MM.1S (cell line): ENCODE data around the gene E2F3.

Experiments
- DNase-seq: peaks from one replicate; pipeline ENCODE4 v3.0.0-alpha.2; 2015
- H2AFZ ChIP-seq: fragments of 300-600 bp; sonication (generic); 2 replicates; pipeline ENCODE4 v1.6.0; 2016; ENCODE audit warnings: antibody characterized with exemption, low read length
- H3F3A ChIP-seq: fragments of 300-600 bp; sonication (generic); 2 replicates; pipeline ENCODE4 v1.6.1; 2016; ENCODE audit warnings: mild to moderate bottlenecking, antibody characterized with exemption, low read length, moderate library complexity, mixed read lengths; ENCODE audit not compliant: insufficient read depth
- H3K27ac ChIP-seq: fragments of 300-600 bp; sonication (generic); 2 replicates; pipeline ENCODE4 v1.5.1; 2016; ENCODE audit warnings: mild to moderate bottlenecking, low read length
- H3K27me3 ChIP-seq: fragments of 300-600 bp; sonication (generic); replicated peaks from 2 replicates; pipeline ENCODE4 v1.6.0; 2016; ENCODE audit warnings: low read length; ENCODE audit not compliant: insufficient read depth
- H3K36me3 ChIP-seq: fragments of 300-600 bp; sonication (generic); replicated peaks from 2 replicates; pipeline ENCODE4 v1.6.1; 2016; ENCODE audit warnings: mild to moderate bottlenecking, low read length, mixed read lengths; ENCODE audit not compliant: insufficient read depth
- H3K4me1 ChIP-seq: fragments of 300-600 bp; sonication (generic); 2 replicates; pipeline ENCODE4 v1.6.1; 2016; ENCODE audit warnings: low read length, mixed read lengths
- H3K4me2 ChIP-seq: fragments of 300-600 bp; sonication (generic); 2 replicates; pipeline ENCODE4 v1.6.0; 2016; ENCODE audit warnings: low read depth, low read length
- H3K4me3 ChIP-seq: fragments of 300-600 bp; sonication (generic); 2 replicates; pipeline ENCODE4 v1.5.1; 2016; ENCODE audit warnings: low read length, mixed read lengths
- H3K79me2 ChIP-seq: fragments of 300-600 bp; sonication (generic); 2 replicates; pipeline ENCODE4 v1.6.1; 2016; ENCODE audit warnings: mixed run types, low read length, mixed read lengths
- H3K9ac ChIP-seq: fragments of 300-600 bp; sonication (generic); 2 replicates; pipeline ENCODE4 v1.6.1; 2016; ENCODE audit warnings: low read length, mixed read lengths
- H3K9me2 ChIP-seq: fragments of 300-600 bp; sonication (generic); replicated peaks from 2 replicates; pipeline ENCODE4 v1.6.1; 2016; ENCODE audit warnings: mild to moderate bottlenecking, low read length, mixed read lengths; ENCODE audit not compliant: insufficient read depth
- H3K9me3 ChIP-seq: fragments of 300-600 bp; sonication (generic); replicated peaks from 2 replicates; pipeline ENCODE4 v1.6.1; 2016; ENCODE audit warnings: mild to moderate bottlenecking, low read length, mixed read lengths; ENCODE audit not compliant: insufficient read depth
- H4K20me1 ChIP-seq: fragments of 300-600 bp; sonication (generic); 2 replicates; pipeline ENCODE4 v1.6.1; 2016; ENCODE audit warnings: mild to moderate bottlenecking, low read length, moderate library complexity, mixed read lengths; ENCODE audit not compliant: insufficient read depth
- EZH2 ChIP-seq: fragments of 300-600 bp; sonication (generic); optimal IDR thresholded peaks from 2 replicates; pipeline ENCODE3; 2017; ENCODE audit warnings: low read depth, mild to moderate bottlenecking, antibody characterized with exemption, low read length, mixed read lengths
- EZH2phosphoT487 ChIP-seq: fragments of 300-600 bp; sonication (generic); IDR thresholded peaks from 2 replicates; pipeline ENCODE4 v1.6.1; 2018; ENCODE audit warnings: antibody characterized with exemption, low read length
- TF ChIP-seq, protein P1 (sequence below): fragments of 300-600 bp; sonication (generic); IDR thresholded peaks from 2 replicates; pipeline ENCODE4 v1.5.1; 2016; ENCODE audit warnings: antibody characterized with exemption, low read length, mixed read lengths

The E2F3 gene

DNA sequence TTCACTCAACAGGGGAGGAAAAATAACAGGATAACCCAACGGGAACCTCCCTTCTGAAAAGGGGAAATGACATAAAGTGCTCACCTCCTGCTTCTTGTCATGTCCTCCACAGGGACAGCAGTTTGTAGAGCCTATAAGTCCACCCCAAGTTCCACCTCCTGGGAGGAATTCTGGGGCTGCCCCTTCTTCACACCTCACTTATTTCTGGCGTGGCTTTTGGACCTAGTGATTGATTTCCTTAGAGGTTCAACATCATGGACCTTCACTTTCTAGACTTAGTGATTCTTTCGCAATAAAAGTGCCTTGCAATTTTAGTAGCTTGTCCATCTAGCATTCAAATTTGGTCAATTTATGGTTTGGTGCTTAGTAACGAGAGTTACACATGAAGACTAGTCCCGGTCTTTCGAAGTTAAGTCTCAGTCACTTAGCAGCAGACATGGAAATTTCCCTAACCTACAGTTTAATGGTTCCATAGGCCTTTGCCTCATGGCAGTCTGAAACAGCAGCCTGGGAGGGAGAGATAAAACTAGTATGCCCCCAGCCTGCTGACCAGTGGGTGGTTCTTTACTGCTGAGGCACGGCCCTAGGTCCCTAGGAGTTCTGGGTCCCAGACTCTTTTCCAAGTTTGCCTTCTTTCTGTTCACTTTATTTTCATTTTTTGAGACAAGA is 73.3 kb downstream of the E2F3 start:
- Histone ChIP-seq H3K27me3 (no peaks in the 10 kb centered on the region), H3K9ac (no peak overlapping the region), H2AFZ (no peak overlapping the region), H3K79me2 (peaks cover 72% of the 10 kb centered on the region), H3K4me3 (no peak overlapping the region), H3K9me2 (no peaks in the 10 kb centered on the region), H3K36me3 (no peaks in the 10 kb centered on the region), H4K20me1 (no peaks in the 10 kb centered on the region), H3K4me2 (no peak overlapping the region), H3K4me1 (no peaks in the 10 kb centered on the region), H3F3A (no peaks in the 10 kb centered on the region), H3K9me3 (no peaks in the 10 kb centered on the region), H3K27ac (no peak overlapping the region)
- no peak for DNase-seq
- TF ChIP-seq, protein P1, sequence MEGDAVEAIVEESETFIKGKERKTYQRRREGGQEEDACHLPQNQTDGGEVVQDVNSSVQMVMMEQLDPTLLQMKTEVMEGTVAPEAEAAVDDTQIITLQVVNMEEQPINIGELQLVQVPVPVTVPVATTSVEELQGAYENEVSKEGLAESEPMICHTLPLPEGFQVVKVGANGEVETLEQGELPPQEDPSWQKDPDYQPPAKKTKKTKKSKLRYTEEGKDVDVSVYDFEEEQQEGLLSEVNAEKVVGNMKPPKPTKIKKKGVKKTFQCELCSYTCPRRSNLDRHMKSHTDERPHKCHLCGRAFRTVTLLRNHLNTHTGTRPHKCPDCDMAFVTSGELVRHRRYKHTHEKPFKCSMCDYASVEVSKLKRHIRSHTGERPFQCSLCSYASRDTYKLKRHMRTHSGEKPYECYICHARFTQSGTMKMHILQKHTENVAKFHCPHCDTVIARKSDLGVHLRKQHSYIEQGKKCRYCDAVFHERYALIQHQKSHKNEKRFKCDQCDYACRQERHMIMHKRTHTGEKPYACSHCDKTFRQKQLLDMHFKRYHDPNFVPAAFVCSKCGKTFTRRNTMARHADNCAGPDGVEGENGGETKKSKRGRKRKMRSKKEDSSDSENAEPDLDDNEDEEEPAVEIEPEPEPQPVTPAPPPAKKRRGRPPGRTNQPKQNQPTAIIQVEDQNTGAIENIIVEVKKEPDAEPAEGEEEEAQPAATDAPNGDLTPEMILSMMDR: no peak
- TF ChIP-seq EZH2 (no peak), EZH2phosphoT487 (no peak)

DNA sequence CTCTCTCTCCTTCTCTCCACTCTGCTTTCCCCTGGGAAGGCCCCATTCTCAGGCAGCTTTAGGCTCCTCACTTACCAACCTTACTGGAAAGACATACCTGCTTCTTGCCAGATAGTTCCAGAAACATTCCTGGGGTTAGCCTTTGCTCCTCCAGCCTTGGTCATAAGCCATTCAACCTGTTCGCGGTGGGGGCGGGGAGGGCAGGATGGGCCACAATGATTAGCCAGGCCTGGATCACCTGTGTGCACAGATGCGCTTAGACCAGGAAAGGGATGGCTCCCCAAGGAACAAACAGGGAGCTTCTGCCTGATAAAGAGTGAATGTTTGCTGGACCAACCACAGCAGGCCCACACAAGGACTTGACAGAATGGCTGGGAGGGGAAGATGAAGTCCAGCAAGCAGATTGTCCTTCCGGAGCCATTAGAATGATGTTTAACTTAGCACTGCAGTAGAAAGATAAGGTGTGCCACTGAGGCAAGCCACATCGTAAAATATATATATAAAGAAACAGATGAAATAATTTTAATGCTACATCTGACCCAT is 74.9 kb downstream of the E2F3 start:
- Histone ChIP-seq H3F3A (no peaks in the 10 kb centered on the region), H3K79me2 (peaks cover 59% of the 10 kb centered on the region), H3K9me3 (no peaks in the 10 kb centered on the region), H3K9ac (no peak overlapping the region), H3K36me3 (no peaks in the 10 kb centered on the region), H2AFZ (no peak overlapping the region), H3K4me2 (no peak overlapping the region), H3K4me1 (no peaks in the 10 kb centered on the region), H3K27me3 (no peaks in the 10 kb centered on the region), H3K27ac (no peak overlapping the region), H3K9me2 (no peaks in the 10 kb centered on the region), H4K20me1 (0 out of 2 replicates have a peak, but pooled peaks cover 5% of the 10 kb centered on the region), H3K4me3 (no peak overlapping the region)
- DNase-seq: no peak
- TF ChIP-seq EZH2 (no peak), EZH2phosphoT487 (no peak)
- TF ChIP-seq, protein P1: no peak

DNA sequence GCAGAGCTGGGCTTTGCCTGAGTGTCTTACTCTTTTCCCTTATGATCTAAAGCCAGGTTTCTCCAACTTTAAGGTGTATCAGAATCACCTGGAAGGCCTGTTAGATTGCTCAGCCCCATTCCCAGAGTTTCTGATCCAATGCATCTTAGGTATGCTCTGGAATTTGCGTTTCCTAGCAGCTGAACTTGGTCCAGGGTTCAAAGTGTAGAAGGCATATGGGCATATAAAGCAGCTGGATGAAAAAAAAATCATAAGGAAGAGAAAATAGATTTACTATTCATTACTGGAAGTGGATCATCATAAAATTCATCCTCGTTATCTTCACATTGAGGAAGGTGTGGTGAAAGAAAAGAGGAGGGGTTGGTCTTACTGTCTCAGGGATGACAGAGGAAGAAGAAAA is 75.8 kb downstream of the E2F3 start:
- H3K9ac ChIP-seq: no peak overlapping the region
- H3K79me2 ChIP-seq: peaks cover 52% of the 10 kb centered on the region
- H3F3A ChIP-seq: no peaks in the 10 kb centered on the region
- no peaks in the 10 kb centered on the region for H3K27me3 ChIP-seq
- no peak overlapping the region for H3K4me2 ChIP-seq
- TF ChIP-seq EZH2phosphoT487 (no peak), EZH2 (no peak)
- TF ChIP-seq, protein P1: no peak
- no peak overlapping the region for H2AFZ ChIP-seq
- no peak overlapping the region for H3K27ac ChIP-seq
- H4K20me1 ChIP-seq: 0 out of 2 replicates have a peak, but pooled peaks cover 5% of the 10 kb centered on the region
- no peaks in the 10 kb centered on the region for H3K9me2 ChIP-seq
- DNase-seq: no peak
- no peaks in the 10 kb centered on the region for H3K9me3 ChIP-seq
- H3K36me3 ChIP-seq: no peaks in the 10 kb centered on the region
- H3K4me1 ChIP-seq: no peaks in the 10 kb centered on the region
- no peak overlapping the region for H3K4me3 ChIP-seq
